Islet of Langerhans (tissue), 1 donor: Measurements from ENCODE around the gene CORIN.
"Not testable (repeated sequence)": the region's sequence is repeated elsewhere in the genome, so short reads cannot be mapped to it uniquely, and the experiment has no call there.

Source experiments
- FAIRE-seq: peaks from one replicate; lab custom pipeline; 2011; peaks lifted over from hg19 to GRCh38; lab: Jason Lieb, UNC

The CORIN gene

GRCh38 chr4:47562297-47562696, 275.6 kb downstream of the CORIN start:
- no peak for FAIRE-seq

GRCh38 chr4:47561331-47561730, 276.5 kb downstream of the CORIN start:
- FAIRE-seq: peak; percentile 86

GRCh38 chr4:47560682-47561081, 277.2 kb downstream of the CORIN start:
- no peak for FAIRE-seq

GRCh38 chr4:47557255-47557654, 280.6 kb downstream of the CORIN start:
- no peak for FAIRE-seq

- FAIRE-seq: not testable (repeated sequence)
Observed at GRCh38 chr4:47555920-47556319, 281.9 kb downstream of the CORIN start.

GRCh38 chr4:47553329-47554125, 284.3 kb downstream of the CORIN start:
- peak; percentile 33 for FAIRE-seq

GRCh38 chr4:47551682-47552081, 286.2 kb downstream of the CORIN start:
- FAIRE-seq: no peak

- FAIRE-seq: no peak
Observed at GRCh38 chr4:47550899-47551548, 286.8 kb downstream of the CORIN start.

GRCh38 chr4:47550357-47550756, 287.5 kb downstream of the CORIN start:
- not testable (repeated sequence) for FAIRE-seq
